ENCODE measurements around the gene XPR1.
"Not testable (repeated sequence)": the region's sequence is repeated elsewhere in the genome, so short reads cannot be mapped to it uniquely, and the experiment has no call there.

The XPR1 gene

DNA sequence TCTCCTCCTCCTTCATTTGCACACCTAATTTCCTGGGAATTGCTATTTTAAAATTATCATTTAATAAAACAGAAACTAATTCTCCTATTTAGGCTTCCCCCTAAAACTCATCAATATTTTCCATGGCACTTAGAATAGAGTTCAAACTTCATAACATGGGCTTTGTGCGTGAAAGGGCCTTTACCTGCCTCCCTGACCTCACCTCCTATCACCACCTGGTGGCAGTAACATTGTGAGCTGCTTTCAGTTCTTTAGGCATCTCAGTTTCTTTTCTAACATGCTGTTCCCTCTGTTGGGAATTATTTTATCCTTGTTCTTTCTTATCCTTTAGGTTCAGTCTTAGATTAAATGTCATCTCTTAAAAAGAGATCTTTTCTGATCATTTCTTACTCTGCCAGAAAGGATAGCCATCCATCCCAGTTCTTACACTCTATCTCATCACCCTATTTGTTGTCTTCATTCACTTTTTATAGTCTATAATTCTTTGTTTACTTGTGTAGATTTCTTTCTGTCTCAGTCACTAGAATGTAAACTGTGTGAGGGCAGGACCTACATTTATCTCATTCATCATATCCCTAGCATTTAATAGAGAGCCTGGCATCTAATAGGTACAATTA lies 147.1 kb downstream of the XPR1 start:
- DNase-seq (ENCODE audit: low read depth in 2 of 2, low spot score in 1 of 2): no peak

DNA sequence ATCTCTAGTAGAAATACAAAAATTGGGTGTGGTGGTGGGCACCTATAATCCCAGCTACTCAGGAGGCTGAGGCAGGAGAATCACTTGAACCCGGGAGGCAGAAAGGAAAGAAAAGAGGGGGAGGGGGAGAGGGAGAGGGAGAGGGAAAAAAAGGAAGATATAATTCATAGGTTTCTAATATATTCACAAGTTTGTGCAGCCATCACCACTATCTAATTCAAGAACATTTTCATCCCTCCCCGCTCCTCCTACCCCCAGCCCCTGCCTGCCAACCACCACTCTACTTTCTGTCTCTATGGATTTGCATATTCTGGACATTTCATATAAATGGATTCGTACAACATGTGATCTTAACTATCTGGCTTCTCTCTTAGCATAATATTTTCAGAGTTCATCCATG lies 147.8 kb downstream of the XPR1 start:
- DNase-seq (ENCODE audit: low read depth in 2 of 2, low spot score in 1 of 2): no peak

DNA sequence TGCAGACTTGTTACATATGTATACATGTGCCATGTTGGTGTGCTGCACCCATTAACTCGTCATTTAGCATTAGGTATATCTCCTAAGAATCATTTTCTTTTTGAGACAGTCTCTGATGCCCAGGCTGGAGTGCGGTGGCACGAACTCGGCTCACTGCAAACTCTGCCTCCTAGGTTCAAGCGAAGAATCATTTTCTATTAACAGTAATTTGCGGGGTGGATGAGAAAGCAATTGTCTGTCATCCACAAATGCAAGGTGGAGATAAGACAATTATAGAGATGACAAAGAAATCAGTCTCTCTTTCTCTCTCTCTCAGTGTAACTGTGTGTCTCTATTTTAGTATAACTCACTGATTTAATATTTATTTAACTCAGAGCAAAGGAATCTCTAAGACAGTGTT lies 149.9 kb downstream of the XPR1 start:
- no peak for DNase-seq (ENCODE audit: low read depth in 2 of 2, low spot score in 1 of 2)

DNA sequence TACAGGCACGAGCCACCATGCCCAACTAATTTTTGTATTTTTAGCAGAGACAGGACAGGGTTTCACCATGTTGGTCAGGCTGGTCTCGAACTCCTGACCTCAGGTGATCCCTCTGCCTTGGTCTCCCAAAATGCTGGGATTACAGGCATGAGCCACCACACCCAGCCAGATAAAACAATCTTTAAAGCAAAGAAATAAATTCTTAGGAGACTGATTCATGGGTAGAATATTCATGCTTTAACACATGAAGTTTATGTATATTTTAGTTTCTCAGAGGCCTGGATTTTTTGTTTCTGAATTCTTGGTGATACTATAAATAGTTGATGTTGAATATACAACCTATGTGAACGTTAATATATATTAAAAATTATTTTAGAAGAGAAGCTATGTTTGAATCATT lies 153.5 kb downstream of the XPR1 start:
- no peak for DNase-seq (ENCODE audit: low read depth in 2 of 2, low spot score in 1 of 2)

DNA sequence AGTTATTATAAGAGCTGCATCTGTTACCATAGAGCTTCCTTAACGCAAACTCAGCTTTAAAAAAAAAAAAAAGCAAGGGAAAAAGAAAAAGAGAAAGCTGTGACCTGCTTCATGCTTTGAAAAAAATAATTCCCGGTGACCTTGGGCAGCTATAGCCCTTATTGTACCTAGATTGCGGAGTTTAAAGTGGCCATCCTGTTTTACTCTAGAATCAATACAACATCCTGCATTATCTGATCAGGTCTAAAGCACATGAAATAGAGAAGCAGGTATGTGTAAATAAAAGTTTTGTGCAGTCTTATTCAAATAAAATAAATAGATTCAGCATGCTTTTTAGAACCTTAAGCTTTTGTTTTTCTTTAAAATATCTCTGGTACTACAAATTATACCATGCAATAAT lies 154.1 kb downstream of the XPR1 start:
- no peak for DNase-seq (ENCODE audit: low read depth in 2 of 2, low spot score in 1 of 2)

DNA sequence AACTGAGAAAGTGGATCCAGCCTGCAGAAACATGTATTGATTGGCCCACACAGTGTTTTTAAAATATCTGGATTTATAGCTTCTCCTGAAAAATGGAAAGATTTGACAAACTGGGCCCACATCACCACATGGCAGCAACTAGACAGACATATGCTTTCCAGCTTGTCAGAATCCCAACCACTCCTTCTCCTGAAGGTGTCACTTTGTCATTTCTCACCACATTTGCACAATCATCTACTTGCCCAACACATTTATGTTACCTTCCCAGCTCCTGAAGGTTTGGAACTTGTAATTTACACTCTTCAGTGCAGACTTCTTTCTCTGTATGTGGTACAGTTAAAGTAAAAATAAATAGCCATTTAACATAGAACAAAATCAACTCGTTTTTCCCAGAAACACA lies 154.8 kb downstream of the XPR1 start:
- no peak for DNase-seq (ENCODE audit: low read depth in 2 of 2, low spot score in 1 of 2)

DNA sequence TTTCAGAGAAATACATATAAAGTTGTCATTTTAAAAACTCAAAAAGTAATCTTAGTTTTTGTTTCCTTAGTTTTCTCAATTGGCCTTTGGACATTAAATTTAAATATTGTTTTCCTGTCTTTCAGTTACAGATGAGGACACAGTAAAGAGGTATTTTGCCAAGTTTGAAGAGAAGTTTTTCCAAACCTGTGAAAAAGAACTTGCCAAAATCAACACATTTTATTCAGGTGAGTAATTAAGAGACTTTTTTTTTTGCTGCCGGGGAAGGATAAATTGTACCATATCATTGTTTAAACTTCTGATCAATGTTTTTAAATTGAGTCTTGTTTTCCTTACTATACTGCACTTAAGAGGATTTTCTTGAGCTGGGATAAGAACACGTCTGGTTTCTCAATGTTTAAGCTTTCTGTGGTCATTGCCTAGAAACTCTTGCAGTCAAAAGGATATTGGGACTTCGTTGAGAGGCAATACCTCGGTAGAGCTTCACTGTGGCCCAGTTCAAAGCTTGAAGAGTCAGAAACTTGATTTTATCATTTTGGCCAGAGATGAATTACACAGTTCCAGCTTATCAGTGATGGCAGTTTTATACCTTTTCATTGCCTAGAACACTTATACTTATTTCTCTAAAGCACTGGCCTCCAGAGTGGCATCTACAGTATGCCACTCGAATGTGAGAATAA lies 155.9 kb downstream of the XPR1 start:
- no peak for DNase-seq (ENCODE audit: low read depth in 2 of 2, low spot score in 1 of 2)

DNA sequence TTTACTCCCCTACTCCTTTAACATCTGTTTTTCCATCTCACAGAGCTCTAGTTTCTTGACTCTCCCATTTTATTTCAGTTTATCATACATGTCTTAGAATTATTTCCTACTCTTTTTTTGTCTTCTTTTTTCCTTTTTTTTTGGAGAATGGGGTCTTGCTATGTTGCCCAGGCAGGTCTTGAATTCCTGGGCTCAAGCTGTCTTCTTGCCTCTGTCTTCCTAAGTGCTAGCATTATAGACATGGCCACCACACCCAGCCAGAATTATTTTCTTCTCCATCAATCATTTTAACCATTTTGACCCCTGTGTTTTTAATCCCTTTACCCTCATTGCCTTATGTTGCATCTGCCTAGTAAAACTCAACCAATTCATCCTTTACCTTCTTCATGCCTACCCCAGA lies 157.6 kb downstream of the XPR1 start:
- DNase-seq (ENCODE audit: low read depth in 2 of 2, low spot score in 1 of 2): no peak

DNA sequence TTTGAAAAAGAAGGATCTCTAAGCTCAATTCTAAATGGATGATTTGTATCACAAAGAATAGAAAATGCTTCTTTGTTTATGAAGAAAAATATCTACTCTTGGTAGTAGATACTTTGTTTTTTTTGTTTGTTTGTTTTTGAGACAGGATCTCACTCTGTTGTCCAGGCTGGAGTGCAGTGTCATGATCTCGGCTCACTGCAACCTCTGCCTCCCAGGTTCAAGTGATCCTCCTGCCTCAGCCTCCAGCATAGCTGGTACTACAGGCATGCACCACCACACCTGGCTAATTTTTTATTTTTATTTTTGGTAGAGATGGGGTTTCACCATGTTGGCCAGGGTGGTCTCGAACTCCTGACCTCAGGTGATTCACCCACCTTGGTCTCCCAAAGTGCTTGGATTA lies 159.3 kb downstream of the XPR1 start:
- not testable (repeated sequence) for DNase-seq (ENCODE audit: low read depth in 2 of 2, low spot score in 1 of 2)

DNA sequence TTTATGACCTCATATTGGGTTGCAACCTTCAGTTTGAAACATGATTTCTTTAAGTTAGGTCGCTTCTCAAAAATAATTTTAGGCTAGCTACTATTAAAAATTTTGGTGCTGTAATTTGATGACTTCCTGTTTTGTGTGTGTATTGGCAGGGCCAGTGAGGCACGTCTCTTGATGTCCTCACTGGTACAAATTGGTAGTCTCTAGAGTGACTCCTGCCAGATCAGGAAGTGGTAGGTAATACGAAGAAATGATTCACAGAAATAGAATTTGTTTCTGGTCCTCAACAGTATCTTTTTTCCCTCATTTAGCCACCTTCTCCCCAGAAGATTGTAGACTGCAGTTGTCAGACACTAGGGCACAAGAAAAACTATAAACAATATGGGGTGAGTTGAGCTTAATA lies 160.0 kb downstream of the XPR1 start:
- DNase-seq (ENCODE audit: low read depth in 2 of 2, low spot score in 1 of 2): no peak

DNA sequence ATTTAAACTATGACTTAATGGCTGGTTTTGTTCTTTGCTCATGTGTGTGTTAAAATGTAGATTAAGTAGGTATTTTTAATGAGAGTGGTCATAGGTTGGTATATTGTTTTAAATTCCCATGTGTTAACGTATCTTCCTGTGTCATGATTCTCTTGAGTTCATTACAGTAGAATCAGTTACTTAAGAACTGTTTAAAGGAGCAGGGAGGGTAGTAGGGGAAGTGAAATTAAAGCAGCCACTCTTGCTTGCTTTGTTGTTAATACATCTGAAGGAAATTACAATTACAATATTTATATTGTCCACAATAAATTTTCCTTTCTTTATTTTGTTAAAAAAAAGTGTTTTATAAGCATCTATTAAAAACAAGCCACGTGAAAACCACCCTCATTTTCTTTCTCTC lies 161.6 kb downstream of the XPR1 start:
- no peak for DNase-seq (ENCODE audit: low read depth in 2 of 2, low spot score in 1 of 2)

DNA sequence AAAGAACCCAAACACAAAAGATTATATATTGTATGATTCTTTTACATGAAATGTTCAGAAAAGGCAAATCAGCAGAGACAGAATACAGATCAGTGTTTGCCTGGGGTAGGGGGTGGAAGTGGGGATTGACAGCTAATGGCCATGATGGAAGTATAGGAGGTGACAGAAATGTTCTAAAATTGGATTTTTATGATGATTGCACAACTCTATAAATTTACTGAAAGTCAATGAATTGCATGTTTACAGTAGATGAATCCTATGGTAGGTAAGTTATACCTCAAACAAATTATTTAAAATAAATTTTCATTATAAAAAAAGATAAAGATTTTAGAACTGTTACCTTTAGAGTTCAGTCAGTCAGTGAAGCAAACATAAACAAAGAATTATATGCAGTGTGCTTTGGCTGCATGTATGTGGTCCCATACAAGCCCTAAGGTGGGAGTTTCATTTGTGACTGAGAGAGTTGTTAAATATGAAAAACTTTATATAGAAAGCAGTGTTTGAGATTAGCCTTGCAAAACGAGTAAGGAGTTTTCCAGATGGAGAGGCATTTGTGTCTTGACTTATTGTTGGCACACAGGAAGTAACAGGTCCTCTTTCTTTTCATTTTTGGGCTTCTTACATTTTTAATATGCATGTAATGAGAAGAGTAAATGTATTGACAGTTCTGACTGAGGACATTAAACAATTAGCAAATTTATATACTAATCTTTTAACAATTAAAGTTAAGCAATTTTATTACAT lies 165.2 kb downstream of the XPR1 start:
- DNase-seq (ENCODE audit: low read depth in 2 of 2, low spot score in 1 of 2): no peak

DNA sequence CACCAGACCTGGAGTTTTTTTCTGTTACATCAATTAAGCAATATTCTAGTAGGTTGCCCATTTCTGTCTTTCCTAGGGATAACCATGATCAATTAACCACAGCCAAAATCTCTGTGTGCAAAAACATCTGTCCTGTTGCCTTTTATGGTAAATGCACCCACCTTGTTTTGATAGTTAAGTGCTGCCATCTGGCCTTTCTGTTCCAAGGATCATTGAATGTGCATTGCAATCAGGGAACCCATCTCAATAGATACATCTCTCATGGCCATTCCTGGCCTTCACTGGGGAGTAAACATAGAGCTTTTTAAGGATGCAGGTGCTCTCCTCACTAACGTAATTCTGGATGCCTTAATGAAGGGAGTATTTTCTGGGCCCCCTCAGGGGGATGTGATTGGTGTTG lies 169.1 kb downstream of the XPR1 start:
- DNase-seq (ENCODE audit: low read depth in 2 of 2, low spot score in 1 of 2): no peak

DNA sequence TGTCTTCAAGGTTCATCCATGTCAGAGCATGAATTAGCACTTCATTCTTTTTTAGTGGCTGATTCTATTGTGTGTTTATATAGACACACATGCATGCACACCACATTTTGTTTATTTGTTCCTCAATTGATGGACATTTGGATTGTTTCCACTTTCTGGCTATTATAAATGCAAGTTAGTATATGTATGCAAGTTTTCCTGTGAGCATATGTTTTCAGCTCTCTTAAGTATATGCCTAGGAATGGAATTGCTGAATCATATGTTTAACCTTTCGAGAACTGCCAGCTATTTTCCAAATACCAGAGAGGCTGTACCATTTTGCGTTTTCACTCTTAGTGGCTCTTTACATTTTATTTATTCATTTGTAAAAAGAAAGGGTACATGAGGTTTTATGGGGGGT lies 171.0 kb downstream of the XPR1 start:
- no peak for DNase-seq (ENCODE audit: low read depth in 2 of 2, low spot score in 1 of 2)

DNA sequence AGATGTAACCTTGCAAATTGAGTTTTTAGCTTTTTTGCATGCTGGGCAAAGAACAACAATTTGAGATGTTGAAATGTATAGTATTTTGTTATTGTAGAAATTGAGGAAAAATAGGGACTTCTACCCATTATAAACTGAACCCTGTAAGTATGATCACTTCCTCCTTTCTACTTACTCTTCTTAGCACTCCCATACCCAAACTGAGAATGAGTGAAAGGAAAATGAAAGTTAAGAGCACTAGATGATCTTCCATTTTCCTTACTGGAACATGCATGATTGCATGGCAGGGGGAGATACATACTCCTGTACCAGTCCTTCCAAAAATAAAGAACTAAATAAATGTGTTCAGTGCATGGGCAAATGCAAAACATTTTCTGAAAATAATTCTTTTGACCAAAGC lies 173.5 kb downstream of the XPR1 start:
- no peak for DNase-seq (ENCODE audit: low read depth in 2 of 2, low spot score in 1 of 2)

DNA sequence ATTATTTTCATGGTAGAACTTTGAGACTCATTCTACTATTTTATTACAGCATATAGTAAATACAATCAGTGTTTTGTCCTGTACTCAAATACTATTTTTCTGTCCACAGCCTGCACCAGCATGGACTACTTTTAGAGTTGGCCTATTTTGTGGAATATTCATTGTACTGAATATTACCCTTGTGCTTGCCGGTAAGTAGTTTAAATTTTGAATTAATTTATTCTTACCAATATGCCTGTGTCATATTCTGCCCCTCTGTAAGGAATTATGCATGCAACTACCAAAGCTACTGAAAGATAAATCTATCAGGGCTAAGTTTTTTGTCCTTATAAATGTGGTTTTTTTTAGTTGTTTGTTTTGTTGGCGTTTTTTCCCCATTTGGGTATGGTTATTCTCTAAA lies 179.5 kb downstream of the XPR1 start:
- no peak for DNase-seq (ENCODE audit: low read depth in 2 of 2, low spot score in 1 of 2)

DNA sequence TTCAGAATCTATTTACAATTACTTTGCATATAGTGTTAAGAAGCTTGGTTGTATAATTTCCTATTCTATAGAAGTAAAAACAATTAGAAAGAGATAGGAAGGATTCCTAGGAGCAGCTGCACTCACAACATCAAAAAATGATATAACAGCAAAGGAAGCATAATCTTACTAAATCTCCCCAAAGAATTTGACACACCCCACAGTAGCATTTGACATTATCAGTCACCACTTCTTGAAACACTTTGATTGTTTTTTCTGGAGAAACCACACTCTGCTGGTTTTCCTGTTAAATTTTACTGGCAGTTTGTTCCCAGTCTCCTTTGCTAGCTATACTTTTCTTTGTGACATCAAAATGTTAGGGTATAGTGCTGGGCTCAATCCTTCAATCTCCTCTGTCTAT lies 180.1 kb downstream of the XPR1 start:
- no peak for DNase-seq (ENCODE audit: low read depth in 2 of 2, low spot score in 1 of 2)

DNA sequence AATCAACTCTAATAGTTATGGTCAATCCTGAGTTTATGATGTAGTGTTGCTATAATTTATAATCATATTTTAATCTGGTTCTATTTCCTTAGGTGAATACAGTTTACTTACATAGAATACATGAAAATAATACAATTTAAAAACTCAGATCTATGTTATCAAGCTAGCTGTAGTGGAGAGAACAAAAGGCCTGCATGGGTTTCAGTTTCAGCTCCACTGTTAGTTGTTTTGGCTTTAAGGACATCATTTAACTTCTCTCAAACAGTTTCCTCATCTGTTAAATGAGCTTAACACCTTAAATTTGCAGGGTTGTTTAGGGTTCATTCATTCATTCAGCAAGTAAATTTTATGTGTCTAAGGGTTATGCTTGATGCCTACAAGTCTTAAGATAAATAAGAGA lies 182.4 kb downstream of the XPR1 start:
- DNase-seq (ENCODE audit: low read depth in 2 of 2, low spot score in 1 of 2): no peak

DNA sequence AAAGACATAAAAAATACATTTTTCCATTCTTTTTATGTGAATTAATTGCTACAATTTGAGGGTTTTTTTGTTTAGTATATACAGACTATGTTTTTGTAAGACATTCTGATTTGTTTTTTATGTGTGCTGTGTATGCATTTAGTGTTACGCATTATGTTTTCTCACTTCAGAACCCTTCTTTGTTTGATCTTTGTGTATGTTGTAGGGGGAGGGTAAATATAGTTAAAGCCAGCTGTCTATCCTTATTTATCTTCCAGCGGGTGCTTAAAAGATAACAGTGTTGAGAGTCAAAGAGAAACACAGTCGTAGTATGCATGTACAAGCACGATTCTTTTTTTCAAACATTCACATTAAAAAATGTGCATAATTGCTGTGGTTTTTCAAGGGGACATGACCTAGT lies 183.4 kb downstream of the XPR1 start:
- no peak for DNase-seq (ENCODE audit: low read depth in 2 of 2, low spot score in 1 of 2)

DNA sequence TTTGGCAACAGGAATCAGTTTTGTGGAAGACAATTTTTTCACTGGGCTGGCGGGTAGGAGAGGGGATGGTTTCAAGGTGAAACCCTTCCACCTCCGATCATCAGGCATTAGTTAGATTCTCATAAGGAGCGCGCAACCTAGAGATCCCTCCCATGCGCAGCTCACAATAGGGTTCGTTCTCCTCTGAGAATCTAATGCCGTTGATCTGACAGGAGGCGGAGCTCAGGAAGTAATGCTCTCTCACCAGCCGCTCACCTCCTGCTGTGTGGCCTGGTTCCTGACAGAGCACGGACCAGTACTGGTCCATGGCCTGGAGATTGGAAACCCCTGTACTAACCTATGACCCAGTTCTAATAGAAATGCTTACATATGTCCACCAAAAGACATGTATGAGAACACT lies 184.3 kb downstream of the XPR1 start:
- DNase-seq (ENCODE audit: low read depth in 2 of 2, low spot score in 1 of 2): no peak

DNA sequence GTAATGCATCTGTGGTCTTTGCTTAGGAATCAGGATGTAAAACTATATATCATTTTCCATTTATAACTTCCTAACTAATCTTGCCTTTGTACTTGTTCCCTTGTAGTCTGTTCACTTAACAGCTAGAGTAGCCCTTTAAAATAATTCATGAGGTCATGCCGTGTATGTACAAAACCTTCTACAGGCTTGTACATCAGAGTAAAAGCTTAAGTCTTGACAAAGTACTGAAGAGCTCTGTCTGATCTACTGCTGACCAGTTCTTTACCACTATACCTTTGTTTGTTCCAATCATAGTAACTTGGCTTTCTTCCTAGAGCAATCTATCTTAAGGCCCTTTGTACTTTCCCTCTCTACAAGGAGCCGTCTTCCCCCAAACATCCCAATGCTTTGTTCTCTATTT lies 190.1 kb downstream of the XPR1 start:
- no peak for DNase-seq (ENCODE audit: low read depth in 2 of 2, low spot score in 1 of 2)

DNA sequence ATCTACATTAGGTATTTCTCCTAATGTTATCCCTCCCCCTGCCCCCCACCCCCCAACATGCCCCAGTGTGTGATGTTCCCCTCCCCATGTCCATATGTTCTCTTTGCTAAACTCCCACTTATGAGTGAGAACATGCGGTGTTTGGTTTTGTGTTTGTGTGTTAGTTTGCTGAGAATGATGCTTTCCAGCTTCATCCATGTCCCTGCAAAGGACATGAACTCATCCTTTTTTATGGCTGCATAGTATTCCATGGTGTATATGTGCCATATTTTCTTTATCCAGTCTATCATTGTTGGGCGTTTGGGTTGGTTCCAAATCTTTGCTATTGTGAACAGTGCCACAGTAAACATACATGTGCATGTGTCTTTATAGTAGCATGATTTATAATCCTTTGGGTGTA lies 199.7 kb downstream of the XPR1 start:
- DNase-seq (ENCODE audit: low read depth in 2 of 2, low spot score in 1 of 2): not testable (repeated sequence)

DNA sequence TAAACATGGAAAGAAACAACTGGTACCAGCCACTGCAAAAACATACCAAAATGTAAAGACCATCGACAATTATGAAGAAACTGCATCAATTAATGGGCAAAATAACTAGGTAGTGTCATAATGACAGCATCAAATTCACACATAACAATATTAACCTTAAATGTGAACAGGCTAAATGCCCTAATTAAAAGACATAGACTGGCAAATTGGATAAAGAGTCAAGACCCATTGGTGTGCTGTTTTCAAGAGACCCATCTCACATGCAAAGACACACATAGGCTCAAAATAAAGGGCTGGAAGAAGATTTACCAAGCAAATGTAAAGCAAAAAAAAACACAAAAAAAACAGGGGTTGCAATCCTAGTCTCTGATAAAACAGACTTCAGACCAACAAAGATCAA lies 201.4 kb downstream of the XPR1 start:
- not testable (repeated sequence) for DNase-seq (ENCODE audit: low read depth in 2 of 2, low spot score in 1 of 2)
